Measurements from ENCODE around the gene TRABD2B.

The TRABD2B gene

DNA sequence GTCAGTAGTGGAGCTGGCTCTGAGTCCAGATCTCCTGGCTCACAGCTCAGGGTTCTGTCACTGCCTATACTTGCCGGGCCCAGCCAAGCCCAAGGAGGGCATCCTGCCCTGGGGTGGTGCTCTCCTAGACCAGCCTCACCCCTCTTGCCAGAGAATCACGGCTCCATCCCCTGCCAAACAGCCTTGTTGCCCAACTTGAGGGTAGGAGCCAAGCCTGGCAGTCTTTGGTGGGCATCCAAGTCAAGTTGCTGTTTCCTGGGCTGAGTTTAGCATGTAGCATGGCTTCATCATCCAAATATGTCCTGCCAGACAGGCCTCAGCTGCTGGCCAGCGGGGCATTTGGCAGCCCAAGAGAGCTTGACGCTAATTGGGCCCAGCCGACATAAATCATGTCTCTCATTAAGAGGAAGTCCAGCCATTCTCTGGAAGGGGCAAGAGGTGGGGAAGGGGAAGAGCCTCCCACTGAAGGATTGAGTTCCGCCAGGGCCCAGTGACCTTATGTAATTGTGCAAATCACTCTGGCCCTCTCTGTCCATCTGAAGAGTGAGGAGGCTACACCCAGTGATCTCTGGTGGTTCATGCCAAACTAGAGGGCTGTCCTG, 22.6 kb upstream of the TRABD2B start:
- no peak for DNase-seq

DNA sequence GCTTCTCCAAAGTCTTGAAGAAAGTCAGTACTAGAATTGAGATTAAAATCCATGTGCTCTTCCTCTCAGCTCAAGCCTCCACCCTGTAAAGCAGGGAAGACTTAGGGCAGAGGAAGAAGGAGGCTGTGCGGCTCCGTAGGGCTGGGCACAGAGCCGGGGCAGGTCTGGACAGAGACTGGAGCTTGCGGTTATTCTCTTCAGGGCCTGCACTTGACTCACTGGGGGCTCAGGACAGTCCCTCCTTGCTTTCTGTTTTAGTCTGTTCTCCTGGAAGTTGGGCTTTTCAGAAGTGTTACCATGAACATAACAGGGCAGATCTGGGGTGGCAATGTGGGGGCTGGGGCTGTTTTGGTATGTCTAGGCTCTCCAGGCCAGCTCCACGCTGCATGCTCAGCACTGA, 21.6 kb upstream of the TRABD2B start:
- no peak for DNase-seq

DNA sequence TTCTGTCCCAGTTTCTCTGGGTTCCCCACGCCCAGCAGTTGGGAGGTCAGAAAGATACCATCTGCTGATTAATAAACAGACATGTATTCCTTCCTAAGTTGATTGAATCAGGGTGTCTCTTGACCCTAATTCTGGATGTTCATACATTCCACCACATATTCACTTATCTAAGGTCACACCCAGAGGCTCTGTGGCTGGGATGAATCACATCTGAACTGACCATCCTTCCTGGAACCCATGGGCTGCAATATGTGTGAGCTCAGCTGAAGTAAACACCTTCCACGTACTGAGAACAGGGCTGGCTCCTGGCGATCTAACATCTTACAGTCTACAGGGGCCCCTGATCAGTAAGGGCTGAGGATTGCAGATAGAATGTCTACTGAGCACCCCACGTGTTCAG, 20.5 kb upstream of the TRABD2B start:
- DNase-seq = no peak

DNA sequence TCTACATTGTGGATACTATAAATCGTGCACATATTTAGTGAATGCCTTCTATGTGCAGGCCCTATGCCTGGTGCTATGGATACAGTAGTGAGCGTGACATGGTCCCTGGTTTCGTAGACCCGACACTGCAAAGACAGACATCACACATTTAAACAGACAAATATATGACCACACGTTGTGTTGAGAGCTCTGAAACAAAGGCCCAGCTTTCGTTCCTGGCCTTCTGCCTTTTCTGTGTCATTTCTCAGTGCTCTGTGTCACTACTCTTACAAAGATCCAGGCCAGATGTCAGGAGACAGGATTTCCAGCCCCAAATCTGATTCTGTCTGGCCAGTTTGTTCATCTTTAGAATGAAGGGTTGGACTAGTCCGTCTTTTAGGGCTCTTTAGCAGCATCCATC, 19.3 kb upstream of the TRABD2B start:
- DNase-seq = no peak

DNA sequence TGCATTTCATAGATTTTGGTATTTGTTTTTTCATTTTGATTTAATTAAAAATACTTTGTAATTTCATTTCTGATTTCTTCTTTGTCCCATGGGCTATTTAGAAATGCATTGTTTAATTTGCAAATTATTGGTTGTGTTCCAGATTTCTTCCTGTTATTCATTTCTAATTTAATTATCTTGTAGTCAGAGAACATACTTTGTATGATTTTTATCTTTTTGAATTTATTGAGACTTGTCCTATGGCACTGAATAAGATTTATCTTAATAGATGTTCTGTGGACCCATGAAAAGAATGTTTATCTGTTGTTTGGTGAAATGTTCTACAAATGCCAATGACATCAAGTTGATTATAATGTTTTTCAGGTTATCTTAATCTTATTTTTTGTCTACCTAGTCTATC, 16.1 kb upstream of the TRABD2B start:
- DNase-seq = no peak

DNA sequence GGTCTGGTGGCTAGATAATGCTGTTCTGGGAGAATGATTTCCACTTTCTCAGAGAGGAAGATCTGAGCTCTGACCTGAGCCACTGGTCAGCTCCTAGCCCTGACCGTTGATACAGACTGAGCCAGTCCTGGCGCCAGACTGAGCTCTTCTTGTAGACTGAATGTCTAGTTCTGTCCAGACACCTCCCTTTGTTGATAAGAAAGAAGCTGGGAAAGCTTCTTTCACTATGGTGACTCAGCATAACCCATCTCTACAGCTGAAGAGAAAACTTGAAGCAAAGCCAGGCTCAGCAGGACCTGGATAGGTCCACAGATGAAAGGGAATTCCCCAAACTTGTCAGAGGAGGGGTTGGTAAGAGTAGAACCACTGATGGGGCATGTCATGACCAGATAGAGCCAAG, 9.9 kb upstream of the TRABD2B start:
- DNase-seq = no peak

DNA sequence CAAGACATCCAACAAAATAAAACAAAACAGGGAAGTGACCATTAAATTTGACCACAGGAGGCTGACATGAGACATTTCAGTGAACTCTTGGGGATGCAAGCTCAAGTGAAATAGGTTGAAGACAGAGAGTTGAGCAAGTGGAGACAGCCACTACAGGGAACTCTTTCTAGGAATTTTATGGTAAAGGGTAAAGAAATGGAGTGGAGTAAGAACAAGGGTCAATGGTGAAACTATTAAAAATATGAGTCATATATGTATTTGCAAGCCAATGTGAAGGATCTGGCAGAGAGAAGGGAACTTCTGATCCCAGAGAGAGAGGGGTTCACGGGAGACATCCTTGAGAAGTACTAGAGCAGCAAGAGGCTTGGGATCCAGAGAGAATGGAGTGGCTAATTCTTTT, 9.1 kb upstream of the TRABD2B start:
- DNase-seq = no peak

DNA sequence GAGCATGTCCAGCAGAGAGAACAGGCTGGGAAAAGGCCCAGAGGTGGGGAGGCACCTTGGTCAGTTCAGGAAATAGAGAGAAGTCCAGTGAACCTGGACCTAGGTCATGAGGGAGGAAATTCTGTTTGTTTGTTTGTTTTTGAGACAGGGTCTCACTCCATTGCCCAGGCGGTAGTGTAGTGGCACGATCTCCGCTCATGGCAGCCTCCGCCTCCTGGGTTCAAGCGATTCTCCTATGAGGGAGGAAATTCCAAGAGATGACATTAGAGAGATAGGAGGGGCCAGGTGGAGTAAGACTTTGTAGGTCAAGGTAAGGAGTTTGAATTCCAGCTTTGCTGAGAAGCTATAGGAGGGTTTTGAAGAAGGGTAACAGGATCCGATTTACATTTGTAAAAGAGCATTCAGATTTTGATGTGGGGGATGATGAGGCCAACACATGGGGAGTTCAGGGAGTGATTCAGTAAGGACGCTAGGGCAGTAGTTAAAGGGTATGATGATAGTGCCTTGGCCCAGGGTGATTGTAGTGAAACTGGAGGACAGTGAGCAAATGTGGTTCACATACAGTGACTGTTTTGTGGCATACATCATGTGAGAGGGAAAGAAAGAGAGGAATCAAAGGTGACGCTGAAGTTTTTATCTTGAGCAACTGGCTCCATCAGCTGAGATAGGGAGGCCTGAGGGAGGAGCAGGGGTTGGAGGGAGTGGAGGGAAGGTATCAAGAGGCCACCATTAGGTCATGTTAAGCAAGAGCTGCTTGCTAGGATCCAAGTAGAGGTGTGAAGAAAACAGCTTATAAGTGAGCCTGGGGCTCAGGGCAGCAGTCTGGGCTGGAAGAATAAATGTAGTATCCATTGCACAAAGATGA, 8.3 kb upstream of the TRABD2B start:
- no peak for DNase-seq

DNA sequence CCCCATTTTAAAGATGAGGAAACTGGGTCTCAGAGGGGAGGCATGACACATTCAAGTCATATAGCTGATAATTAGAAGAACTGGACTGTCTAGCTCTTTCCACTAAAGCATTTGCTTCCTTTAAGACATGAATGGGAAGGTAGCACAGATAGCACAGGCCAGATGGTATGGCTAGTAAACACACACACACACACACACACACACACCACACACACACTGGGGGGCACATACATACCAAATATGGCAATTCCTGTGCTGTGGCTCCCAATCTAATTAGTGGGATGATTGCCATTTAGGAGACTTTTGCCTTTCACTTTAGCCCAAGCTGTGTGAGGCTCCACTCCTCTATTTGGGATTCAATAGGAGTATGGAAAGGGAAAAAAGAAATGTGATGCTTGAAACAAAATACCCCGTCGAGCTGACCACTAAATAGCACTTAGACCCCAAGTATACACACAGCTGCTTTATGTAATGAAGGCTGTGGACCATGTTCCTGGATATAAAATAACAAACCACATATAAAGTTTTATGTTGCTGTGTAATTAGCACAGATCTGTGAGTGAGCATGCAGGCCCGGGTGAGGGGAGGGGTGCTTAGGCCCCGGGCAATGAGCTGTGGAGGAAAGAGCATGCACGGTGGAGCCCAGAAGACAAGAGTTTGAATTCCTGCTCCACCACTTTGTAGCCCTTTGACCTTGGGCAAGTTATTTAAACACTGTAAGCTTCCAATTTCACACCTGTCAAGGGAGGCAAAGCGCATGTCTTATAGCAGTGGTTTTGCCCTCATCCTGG, 6.8 kb upstream of the TRABD2B start:
- DNase-seq = no peak

DNA sequence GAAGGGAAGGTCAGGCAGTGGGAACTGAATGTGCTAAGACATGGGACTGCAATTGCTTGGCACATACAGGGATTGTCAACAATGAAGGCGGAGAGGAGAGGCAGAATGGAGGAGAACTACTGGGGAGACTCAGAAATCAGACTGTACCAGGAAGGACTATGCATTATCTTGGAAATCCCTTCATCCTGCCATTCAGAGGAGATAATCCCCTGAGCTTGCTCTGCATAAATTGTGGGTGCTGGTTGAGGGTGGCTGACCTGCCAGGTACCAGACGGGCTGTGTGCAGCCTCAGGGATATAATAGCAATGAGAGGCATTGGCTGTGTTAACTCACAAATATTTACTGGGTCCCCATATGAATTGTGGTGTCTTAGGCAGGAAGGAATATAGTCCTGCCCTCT, 5.0 kb upstream of the TRABD2B start:
- DNase-seq = no peak

DNA sequence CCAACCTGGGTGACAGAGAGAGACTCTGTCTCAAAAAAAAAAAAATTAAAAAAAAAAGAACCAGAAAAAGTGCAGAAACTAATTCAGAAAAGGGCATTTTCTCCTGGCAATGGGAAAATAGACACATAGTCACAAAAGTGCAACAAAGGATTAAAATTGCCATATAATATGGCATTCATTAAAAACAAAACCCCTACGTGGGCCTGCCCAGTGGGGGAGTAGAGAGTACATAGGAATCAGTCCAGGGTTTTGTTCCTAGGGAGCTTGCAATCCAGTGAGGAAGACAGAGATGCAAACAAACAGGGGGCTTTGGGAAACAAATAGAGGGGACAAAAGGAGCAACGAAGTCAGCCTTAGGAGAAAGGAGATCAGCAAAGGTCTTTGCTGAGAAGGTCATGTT, 4.5 kb upstream of the TRABD2B start:
- no peak for DNase-seq

DNA sequence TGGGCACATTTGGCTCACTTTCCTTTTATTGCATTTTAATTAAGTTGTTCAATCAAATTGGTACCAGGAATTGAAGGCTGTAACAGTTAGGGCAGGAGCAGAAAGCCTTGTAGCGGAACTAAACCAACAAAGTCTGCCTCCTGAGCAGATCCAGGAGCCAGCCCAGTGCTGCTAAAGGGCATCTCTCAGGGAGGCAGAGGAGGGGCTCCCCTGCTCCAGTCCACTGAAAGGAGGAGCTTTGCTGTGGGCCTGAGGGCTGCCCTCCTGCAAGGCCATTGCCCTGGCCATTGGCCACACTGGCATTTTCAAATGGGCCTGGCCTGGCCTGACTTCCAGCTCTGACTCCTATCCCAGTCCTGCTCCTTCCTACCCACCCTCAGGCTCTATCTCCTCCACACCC, 3.7 kb upstream of the TRABD2B start:
- no peak for DNase-seq

DNA sequence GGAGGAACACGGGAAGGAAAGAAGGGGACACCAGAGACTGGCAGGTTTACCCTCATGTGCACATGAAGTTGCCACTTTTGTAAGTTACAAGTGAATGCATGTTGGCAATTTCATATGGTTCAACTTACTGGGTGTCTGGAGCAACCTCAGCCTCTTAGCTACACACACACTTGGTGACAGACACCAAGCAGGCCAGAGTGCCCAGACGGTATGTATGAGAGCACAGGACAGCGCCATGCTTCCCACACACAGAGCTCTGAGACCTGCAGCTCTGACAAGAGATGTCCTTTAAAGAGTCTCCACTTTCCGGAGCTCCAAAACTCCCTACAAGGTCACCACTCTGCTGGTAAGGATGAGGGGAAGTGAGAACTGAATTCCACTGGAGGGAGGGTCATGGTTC, 1.9 kb upstream of the TRABD2B start:
- DNase-seq = no peak

DNA sequence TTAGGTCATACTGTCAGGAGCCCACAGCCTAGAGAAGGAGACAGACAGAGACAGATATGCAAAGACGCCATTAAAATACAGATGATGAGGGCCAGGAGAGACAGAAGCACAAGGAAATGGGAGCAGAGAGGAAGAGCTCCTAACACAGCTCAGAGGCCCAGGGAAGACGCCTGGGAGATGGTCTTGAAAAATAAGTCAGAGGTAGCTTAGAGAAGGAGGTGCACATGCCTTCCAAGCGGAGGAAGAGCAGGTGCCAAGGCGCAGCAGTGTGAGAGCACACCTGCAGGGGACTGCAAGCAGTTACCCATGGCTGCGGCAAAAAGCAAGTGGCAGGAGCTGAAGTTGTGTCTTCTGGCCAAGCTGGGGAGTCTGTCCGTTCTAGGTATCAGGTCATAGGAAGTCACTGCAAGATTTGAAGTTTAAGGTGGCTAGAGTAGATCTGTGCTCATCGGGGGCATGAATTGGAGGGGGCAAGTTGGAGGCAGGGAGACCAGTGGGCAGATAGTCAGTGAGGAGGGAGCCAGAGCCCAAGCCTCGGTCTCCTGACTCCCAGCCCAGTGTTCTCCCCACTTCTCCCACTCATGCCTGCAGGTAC, 1.3 kb upstream of the TRABD2B start:
- no peak for DNase-seq

DNA sequence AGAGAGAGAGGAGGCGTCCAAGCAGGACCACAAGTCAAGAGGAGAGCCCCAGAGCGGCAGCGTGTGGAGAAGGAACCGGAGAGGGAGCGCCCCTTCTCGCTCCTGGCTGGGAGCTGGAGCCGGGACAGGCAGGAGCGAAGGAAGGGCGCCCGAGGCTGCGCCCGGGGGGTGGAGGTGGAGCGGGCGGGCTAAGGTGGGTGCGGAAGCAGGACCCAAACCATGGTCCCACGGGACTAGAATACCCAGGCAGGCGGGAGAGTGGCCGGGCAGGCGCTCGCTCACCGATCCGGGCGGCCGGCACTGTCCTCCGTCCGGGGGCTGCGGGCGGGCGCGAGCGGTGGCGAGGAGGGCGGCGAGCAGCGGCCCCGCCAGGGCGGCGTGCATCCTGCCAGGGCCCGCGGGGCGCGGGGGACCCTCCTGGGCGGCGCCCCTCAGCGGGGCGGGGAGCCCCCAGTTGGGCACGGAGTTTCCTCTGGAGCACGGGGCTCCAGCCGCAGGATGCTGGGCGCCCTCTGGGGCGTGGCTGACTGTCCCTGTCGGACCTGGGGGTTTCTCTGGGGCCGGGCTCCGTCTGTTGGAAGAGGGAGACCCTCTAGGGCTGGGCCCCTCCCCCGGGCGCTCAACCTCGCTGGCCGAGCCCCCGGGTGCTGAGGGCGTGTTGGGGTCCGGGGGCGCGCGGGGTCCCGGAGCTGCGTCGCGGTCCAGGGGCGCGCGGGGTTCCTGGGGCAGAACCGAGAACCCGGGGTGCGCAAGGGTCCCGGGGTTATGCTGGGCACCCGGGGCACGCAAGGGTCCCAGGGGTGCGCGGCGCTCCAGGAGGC, 569 bp downstream of the TRABD2B start:
- DNase-seq = no peak

DNA sequence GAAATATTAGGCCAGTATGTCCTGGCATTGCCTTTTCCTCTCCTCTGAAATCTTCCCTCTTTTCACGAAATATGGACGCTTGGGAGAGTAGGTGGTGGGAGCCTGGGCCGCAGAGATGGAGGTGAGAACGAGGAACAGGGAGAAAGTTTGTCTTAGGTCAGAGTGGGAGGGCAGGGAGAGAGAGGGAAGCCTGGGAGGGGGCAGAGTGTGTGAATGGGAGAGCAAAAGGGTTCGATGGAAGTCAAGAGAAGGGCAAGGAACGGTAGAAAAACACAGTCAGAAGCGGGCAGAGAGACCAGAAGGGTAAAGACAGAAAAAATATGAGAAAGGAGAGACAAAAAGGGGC, 1.2 kb downstream of the TRABD2B start:
- no peak for DNase-seq

DNA sequence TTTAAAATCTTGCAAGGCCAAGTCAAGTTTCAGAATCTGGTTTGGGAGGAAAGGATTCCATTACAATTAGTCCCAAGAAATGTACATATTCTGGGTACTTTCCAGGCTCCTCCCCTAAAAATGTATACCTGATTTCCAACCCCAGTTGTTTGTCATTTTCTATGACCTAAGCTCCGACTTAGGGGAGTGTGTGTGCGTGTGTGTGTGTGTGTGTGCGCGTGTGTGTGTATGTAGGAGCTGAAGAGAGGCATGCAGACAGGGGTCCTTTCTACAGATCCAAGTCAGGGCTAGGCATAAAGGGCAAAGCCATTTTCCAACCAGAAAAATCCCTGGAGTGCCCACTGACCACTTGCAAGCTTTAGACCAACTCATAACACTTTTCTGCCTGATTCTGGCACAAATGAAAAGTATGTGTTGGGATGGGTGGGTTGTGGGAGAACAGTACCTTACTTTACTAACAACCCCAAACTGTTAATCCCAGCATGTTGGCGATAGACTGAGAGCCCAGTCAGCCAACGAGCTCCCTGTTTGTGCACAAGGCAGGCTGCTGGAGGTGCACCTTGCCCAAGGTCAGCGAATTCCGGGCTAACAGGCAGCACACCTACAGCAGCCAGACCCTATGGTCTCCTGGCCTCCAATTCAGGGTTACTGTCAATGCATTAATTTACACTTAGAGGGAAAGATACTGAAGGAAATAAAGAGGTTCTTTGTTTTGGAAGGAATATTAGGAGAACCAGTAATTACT, 1.7 kb downstream of the TRABD2B start:
- no peak for DNase-seq

DNA sequence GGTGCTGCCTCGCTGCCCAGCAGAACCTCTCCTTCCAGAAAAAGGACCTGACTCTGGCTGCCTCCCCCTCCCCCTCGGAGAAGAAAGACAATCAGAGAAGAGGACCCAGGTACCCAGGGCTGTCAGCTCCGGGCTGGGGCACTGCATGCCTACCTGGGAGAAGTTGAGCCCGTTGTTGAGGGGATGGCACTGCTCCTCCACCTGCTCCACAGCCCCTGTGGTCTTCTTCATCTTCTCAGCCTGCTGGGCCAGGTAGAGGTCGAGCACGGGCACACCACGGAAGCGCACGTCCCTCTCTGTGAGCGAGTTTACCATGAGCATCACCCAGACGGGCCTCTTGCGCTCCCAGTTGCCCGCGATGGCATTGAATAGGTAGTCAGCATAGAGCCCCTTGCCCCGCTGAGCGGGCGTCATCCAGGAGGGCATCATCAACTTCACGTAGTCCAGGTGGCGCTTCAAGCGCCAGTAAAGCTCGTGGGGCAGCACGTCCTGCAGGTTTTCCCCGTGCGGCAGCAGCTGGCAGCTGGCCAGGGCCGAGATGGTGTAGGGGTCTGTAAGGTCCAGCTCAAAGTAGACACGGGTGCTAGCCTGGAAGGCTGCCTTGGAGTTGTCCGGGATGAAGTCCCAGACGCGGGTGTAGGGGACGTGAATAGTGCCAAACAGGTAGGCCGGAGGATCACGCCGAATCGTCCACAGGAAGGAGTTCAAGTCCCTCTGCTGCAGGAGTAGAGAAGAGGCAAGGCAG, 3.1 kb downstream of the TRABD2B start:
- DNase-seq = no peak

DNA sequence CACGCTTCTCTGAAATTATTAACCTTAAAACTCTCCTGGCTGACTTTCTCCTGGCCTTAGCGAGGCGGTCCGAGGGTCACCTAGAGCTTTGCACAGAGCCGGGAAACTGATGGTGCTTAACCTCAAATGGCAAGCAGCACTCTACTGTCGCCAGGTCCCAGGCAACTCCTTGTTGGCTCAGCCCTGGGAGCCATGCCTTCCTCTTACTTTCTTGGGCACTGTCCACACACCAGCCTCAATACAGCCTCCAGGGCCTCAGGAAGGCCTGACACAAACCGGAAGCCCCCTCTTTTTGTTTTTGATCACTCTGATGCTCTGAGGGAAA, 3.8 kb downstream of the TRABD2B start:
- no peak for DNase-seq

DNA sequence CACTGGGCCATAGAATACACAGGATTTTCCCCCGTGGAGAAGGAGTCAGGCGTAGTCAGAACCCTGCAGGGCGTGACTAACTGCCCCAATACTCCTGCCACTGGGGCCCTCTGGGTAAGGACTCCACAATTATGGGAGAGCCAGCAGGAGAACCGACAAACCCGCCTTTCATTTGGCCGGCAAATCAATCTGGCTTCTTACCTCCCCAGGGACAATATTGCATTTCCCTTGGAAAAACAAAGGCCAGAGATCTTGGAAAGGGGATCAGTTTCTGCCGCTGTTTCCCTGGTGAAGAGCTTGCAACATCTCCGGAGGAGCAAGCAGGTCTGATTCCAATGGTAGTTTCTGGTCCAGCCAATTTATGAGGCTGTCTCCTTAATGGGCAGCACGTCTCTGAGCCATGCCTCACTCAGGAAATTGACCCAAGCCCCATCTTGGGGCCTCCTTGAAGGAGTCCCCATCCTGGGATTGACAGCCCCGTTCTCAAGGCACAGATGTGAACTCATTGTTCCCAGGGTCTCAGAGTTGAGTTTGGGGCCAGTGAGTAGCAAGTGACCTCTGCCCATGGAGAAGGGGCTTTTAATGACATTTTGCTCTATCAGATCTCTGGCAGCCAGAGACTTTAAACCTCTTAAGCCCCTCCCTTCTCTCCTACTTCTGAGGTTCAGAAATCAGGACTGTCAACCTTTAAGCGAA, 4.3 kb downstream of the TRABD2B start:
- DNase-seq = no peak

DNA sequence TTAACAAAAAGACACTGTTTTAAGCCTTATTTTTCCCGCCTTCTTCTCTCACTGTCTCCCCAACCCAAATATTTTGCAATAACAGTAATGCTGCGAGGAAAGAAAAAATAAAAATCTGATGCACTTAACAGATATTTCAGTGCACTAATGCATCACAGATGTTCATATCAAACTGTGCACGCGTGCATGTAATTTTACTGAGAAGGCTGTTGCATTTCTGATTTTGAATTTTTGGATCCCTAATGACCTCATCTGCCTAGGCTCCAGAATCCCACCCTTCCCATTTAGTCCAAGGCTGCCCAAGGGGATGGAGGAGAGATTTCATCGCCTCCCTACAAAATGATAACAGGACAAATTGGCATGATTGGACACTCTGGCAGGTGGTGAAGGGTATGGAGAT, 5.5 kb downstream of the TRABD2B start:
- DNase-seq = no peak
